Stimulated activated CD4-positive, alpha-beta T cell treated with anti-CD3 and anti-CD28 coated beads, Interleukin-15, amount 100 ng/mL, for 24 hours (primary cell): ENCODE data around the gene SPATA46.
"Not testable (repeated sequence)": the region's sequence is repeated elsewhere in the genome, so short reads cannot be mapped to it uniquely, and the experiment has no call there.

Source experiments
- DNase-seq: peaks from one replicate; pipeline ENCODE4 v3.0.0-alpha.2; 2020

The SPATA46 gene

GRCh38 chr1:162376691-162377090 lies at the start of gene SPATA46:
TSS of gene SPATA46 (minus strand) at chr1:162376854. CDS start at chr1:162376790, 64 bp downstream.
- no peak for DNase-seq

GRCh38 chr1:162422662-162423375 lies 46.2 kb upstream of the SPATA46 start:
- DNase-seq, result no peak

- no peak for DNase-seq
These were observed 44.9 kb upstream of the SPATA46 start for GRCh38 chr1:162421258-162422164.

- DNase-seq, result no peak
These were observed 43.5 kb upstream of the SPATA46 start for GRCh38 chr1:162420120-162420519.

GRCh38 chr1:162419450-162419931 lies 42.8 kb upstream of the SPATA46 start:
- DNase-seq, result not testable (repeated sequence)

GRCh38 chr1:162418584-162418983 lies 41.9 kb upstream of the SPATA46 start:
- DNase-seq, result not testable (repeated sequence)

- DNase-seq, result no peak
These were observed 41.0 kb upstream of the SPATA46 start for GRCh38 chr1:162417650-162418049.

GRCh38 chr1:162416909-162417308 lies 40.3 kb upstream of the SPATA46 start:
- DNase-seq, result no peak

GRCh38 chr1:162416215-162416614 lies 39.6 kb upstream of the SPATA46 start:
- no peak for DNase-seq

GRCh38 chr1:162412002-162412401 lies 35.3 kb upstream of the SPATA46 start, which contains the start of gene SH2D1B:
TSS of gene SH2D1B (minus strand) at chr1:162412136. CDS start at chr1:162412016, 120 bp downstream.
- no peak for DNase-seq

GRCh38 chr1:162407539-162407938 lies 30.9 kb upstream of the SPATA46 start:
- no peak for DNase-seq

- no peak for DNase-seq
These were observed 30.2 kb upstream of the SPATA46 start for GRCh38 chr1:162406811-162407210.

GRCh38 chr1:162405800-162406199 lies 29.1 kb upstream of the SPATA46 start:
- DNase-seq, result no peak

GRCh38 chr1:162404550-162405160 lies 28.0 kb upstream of the SPATA46 start:
- no peak for DNase-seq

- DNase-seq, result no peak
These were observed 24.2 kb upstream of the SPATA46 start for GRCh38 chr1:162400790-162401355.

GRCh38 chr1:162398999-162399580 lies 22.4 kb upstream of the SPATA46 start:
- DNase-seq, result no peak

- DNase-seq, result no peak
These were observed 21.4 kb upstream of the SPATA46 start for GRCh38 chr1:162397943-162398560.

- DNase-seq, result no peak
These were observed 20.4 kb upstream of the SPATA46 start for GRCh38 chr1:162397039-162397448.

- DNase-seq, result no peak
These were observed 19.7 kb upstream of the SPATA46 start for GRCh38 chr1:162396201-162396906.

GRCh38 chr1:162391790-162392563 lies 15.3 kb upstream of the SPATA46 start:
- DNase-seq, result peak; percentile 29
